H1 (cell line): ENCODE data around the gene VPS50. TPM values are rescaled to one million over a fixed set of nuclear protein-coding genes. Genes with fewer than 3 reads are reported as not detected.

Source experiments
- CTCF ChIA-PET: fragments of 300-600 bp; sonication (Branson Sonifier 250); formaldehyde crosslinking; loops from one replicate; lab custom pipeline; 2021; ENCODE audit not compliant: partially characterized antibody; lab: Charles Lee
- POLR2A ChIA-PET: fragments of 300-600 bp; sonication (Branson Sonifier 250); formaldehyde crosslinking; loops from one replicate; lab custom pipeline; 2021; ENCODE audit warnings: inconsistent platforms; ENCODE audit not compliant: partially characterized antibody; lab: Charles Lee
- DNase-seq, 2 experiments: peaks; one replicate each; pipeline versions ENCODE4 v3.0.0 to v3.0.0-alpha.2; 2010 to 2022; ENCODE audit warnings: low spot score in 2 of 2, low read depth in 1 of 2, mixed read lengths in 1 of 2
- FAIRE-seq: peaks from 2 replicates; lab custom pipeline; 2011; peaks lifted over from hg19 to GRCh38; lab: Jason Lieb, UNC
- H2AFZ ChIP-seq: 2 replicates; pipeline ENCODE4 v1.8.1; 2012; ENCODE audit warnings: low read length, inconsistent platforms
- H2AK5ac ChIP-seq: 2 replicates; pipeline ENCODE4 v1.6.1; 2013; ENCODE audit warnings: low read depth, low read length
- H2BK120ac ChIP-seq: replicated peaks from 2 replicates; pipeline ENCODE3; 2013; ENCODE audit warnings: low read depth, low read length, inconsistent platforms
- H2BK12ac ChIP-seq: 2 replicates; pipeline ENCODE4 v1.6.1; 2013; ENCODE audit warnings: low read depth, low read length
- H2BK15ac ChIP-seq: 2 replicates; pipeline ENCODE4 v1.6.1; 2013; ENCODE audit warnings: low read length
- H2BK20ac ChIP-seq: 2 replicates; pipeline ENCODE4 v1.6.1; 2013; ENCODE audit warnings: low read length
- H2BK5ac ChIP-seq: 2 replicates; pipeline ENCODE4 v1.6.1; 2013; ENCODE audit warnings: low read depth, low read length
- H3K14ac ChIP-seq: 2 replicates; pipeline ENCODE4 v1.6.1; 2013; ENCODE audit warnings: inconsistent platforms; ENCODE audit not compliant: insufficient read length
- H3K18ac ChIP-seq: 2 replicates; pipeline ENCODE4 v1.6.1; 2013; ENCODE audit warnings: low read length; ENCODE audit errors: extremely low read depth
- H3K23ac ChIP-seq: 2 replicates; pipeline ENCODE4 v1.6.1; 2013; ENCODE audit warnings: inconsistent platforms; ENCODE audit not compliant: insufficient read length
- H3K23me2 ChIP-seq: 2 replicates; pipeline ENCODE4 v1.6.1; 2013; ENCODE audit warnings: low read depth, low read length
- H3K27ac ChIP-seq: 2 replicates; pipeline ENCODE4 v1.6.1; 2011; ENCODE audit warnings: low read depth, low read length, inconsistent platforms
- H3K27me3 ChIP-seq, 4 experiments: replicated peaks in 1 of 4; 1 replicate in 1 of 4; 2 replicates in 3 of 4; pipeline versions ENCODE4 v1.6.1 to v1.8.1; 2011 to 2013; ENCODE audit warnings: low read length in 3 of 4, mild to moderate bottlenecking in 3 of 4, inconsistent platforms in 2 of 4, mixed read lengths in 2 of 4, moderate library complexity in 1 of 4; ENCODE audit not compliant: control insufficient read depth in 3 of 4, insufficient read depth in 3 of 4; ENCODE audit errors: extremely low read depth in 1 of 4
- H3K36me3 ChIP-seq, 4 experiments: 2 replicates each; pipeline versions ENCODE4 v1.6.1 to v1.8.1; 2011 to 2013; ENCODE audit warnings: mild to moderate bottlenecking in 4 of 4, low read length in 3 of 4, moderate library complexity in 2 of 4, control low read depth in 1 of 4, inconsistent platforms in 1 of 4; ENCODE audit not compliant: insufficient read depth in 4 of 4, control insufficient read depth in 2 of 4
- H3K4ac ChIP-seq: replicated peaks from 2 replicates; pipeline ENCODE3; 2013; ENCODE audit warnings: low read length, low read depth, mixed read lengths, inconsistent platforms; ENCODE audit not compliant: insufficient read length
- H3K4me1 ChIP-seq, 4 experiments: replicated peaks in 1 of 4; 1 replicate in 1 of 4; 2 replicates in 3 of 4; pipeline versions ENCODE4 v1.6.1 to v1.8.1; 2011 to 2013; ENCODE audit warnings: low read length in 3 of 4, inconsistent platforms in 2 of 4, mixed read lengths in 1 of 4; ENCODE audit not compliant: insufficient read depth in 4 of 4, control insufficient read depth in 3 of 4
- H3K4me2 ChIP-seq, 2 experiments: 2 replicates each; pipeline versions ENCODE4 v1.6.1 to v1.8.1; 2011 to 2013; ENCODE audit warnings: low read depth in 2 of 2, low read length in 2 of 2, control low read depth in 1 of 2, inconsistent platforms in 1 of 2, mild to moderate bottlenecking in 1 of 2; ENCODE audit not compliant: insufficient read depth in 1 of 2
- H3K4me3 ChIP-seq, 4 experiments: fragments of 200-600, 300-600 bp in 1 of 4; sonication (generic), shearing (Covaris generic), sonication (Bioruptor Twin) in 1 of 4; 2 replicates each; pipeline versions ENCODE4 v1.5.1 to v1.8.1; 2011 to 2016; ENCODE audit warnings: low read length in 4 of 4, low read depth in 3 of 4, control low read depth in 2 of 4, inconsistent platforms in 2 of 4, mild to moderate bottlenecking in 2 of 4, mixed read lengths in 1 of 4, moderate library complexity in 1 of 4; ENCODE audit not compliant: insufficient read depth in 2 of 4; ENCODE audit errors: extremely low read depth in 1 of 4
- H3K56ac ChIP-seq: replicated peaks from 2 replicates; pipeline ENCODE3; 2013; ENCODE audit warnings: low read depth, mild to moderate bottlenecking, mixed read lengths, low read length, inconsistent platforms; ENCODE audit not compliant: insufficient read length
- H3K79me1 ChIP-seq: 2 replicates; pipeline ENCODE4 v1.6.1; 2013; ENCODE audit warnings: low read depth, low read length, control low read depth
- H3K79me2 ChIP-seq, 2 experiments: 2 replicates each; pipeline versions ENCODE4 v1.6.1 to v1.8.1; 2012 to 2013; ENCODE audit warnings: low read length in 2 of 2, mild to moderate bottlenecking in 2 of 2, inconsistent platforms in 1 of 2; ENCODE audit not compliant: insufficient read depth in 2 of 2, control insufficient read depth in 1 of 2
- H3K9ac ChIP-seq, 4 experiments: replicated peaks in 1 of 4; 1 replicate in 1 of 4; 2 replicates in 3 of 4; pipeline versions ENCODE4 v1.6.1 to v1.8.1; 2011 to 2013; ENCODE audit warnings: low read depth in 3 of 4, low read length in 3 of 4, control low read depth in 2 of 4, mild to moderate bottlenecking in 2 of 4, moderate library complexity in 2 of 4, inconsistent platforms in 1 of 4; ENCODE audit errors: extremely low read depth in 1 of 4
- H3K9me3 ChIP-seq, 2 experiments: 2 replicates each; pipeline versions ENCODE4 v1.6.1 to v1.8.1; 2012 to 2013; ENCODE audit warnings: mild to moderate bottlenecking in 2 of 2, moderate library complexity in 2 of 2, control low read depth in 1 of 2, inconsistent platforms in 1 of 2, low read depth in 1 of 2, low read length in 1 of 2, mixed read lengths in 1 of 2; ENCODE audit not compliant: insufficient read depth in 2 of 2
- H4K20me1 ChIP-seq, 2 experiments: replicated peaks in 1 of 2; 2 replicates each; pipeline versions ENCODE3 to v1.8.1; 2011 to 2013; ENCODE audit warnings: inconsistent platforms in 2 of 2, low read length in 2 of 2, mild to moderate bottlenecking in 1 of 2; ENCODE audit not compliant: insufficient read depth in 2 of 2, control insufficient read depth in 1 of 2
- H4K5ac ChIP-seq: 2 replicates; pipeline ENCODE4 v1.6.1; 2013; ENCODE audit warnings: low read length, low read depth, mixed read lengths, inconsistent platforms; ENCODE audit not compliant: insufficient read length
- H4K8ac ChIP-seq: 2 replicates; pipeline ENCODE4 v1.8.0; 2013; ENCODE audit warnings: mild to moderate bottlenecking, moderate library complexity, low read length, inconsistent platforms; ENCODE audit not compliant: insufficient read depth; ENCODE audit errors: extremely low read depth
- H4K91ac ChIP-seq: replicated peaks from 2 replicates; pipeline ENCODE3; 2013; ENCODE audit warnings: low read length, mixed read lengths, inconsistent platforms; ENCODE audit not compliant: insufficient read length
- JUND ChIP-seq: IDR thresholded peaks from 2 replicates; pipeline ENCODE4 v1.6.1; 2011; ENCODE audit warnings: mild to moderate bottlenecking, improper control_type of control experiment, low read length
- KDM1A ChIP-seq: fragments of 200-600, 300-600 bp; sonication (generic); IDR thresholded peaks from 2 replicates; pipeline ENCODE4 v1.7.1; 2016; ENCODE audit warnings: mild to moderate bottlenecking, low read length, borderline replicate concordance
- POLR2A ChIP-seq, 2 experiments: IDR thresholded peaks; 1 replicate in 1 of 2; 2 replicates in 1 of 2; pipeline ENCODE4 v1.6.1; 2011; ENCODE audit warnings: low read depth in 2 of 2, low read length in 2 of 2, mild to moderate bottlenecking in 2 of 2; ENCODE audit errors: control extremely low read depth in 1 of 2
- SRF ChIP-seq: IDR thresholded peaks from 2 replicates; pipeline ENCODE4 v1.6.1; 2011; ENCODE audit warnings: mild to moderate bottlenecking, low read depth, low read length, moderate library complexity
- WGBS, 2 experiments: shearing (Covaris generic) in 1 of 2; methylation state at CpG; one replicate each; pipeline versions ENCODE4 v1.1.6 to v1.1.7; 2013 to 2015; ENCODE audit warnings: low lambda C conversion rate in 2 of 2, mixed read lengths in 2 of 2, inconsistent platforms in 1 of 2, low coverage in 1 of 2, missing lambda C conversion rate in 1 of 2; ENCODE audit not compliant: insufficient replicate concordance in 2 of 2, insufficient coverage in 1 of 2, insufficient read length in 1 of 2; ENCODE audit errors: extremely low coverage in 1 of 2, missing lambda C conversion rate in 1 of 2; 5-methylcytosine and 5-hydroxymethylcytosine counted together
- polyA plus RNA-seq, 7 experiments: library from polyadenylated mRNA; depleted of rRNA in 3 of 7; stranded (reverse) in 5 of 7; unstranded in 2 of 7; fragments of >200 nt in 5 of 7; fragments of 200-250 nt in 2 of 7; gene quantifications; 1 replicate in 5 of 7; 2 replicates in 1 of 7; 4 replicates in 1 of 7; pipeline versions ENCODE4 v1.2.1 to v1.2.3, GENCODE V29; 2011 to 2013; ENCODE audit warnings: missing spikeins in 2 of 7, mixed read lengths in 2 of 7
- total RNA-seq: library from RNA; stranded (reverse); fragmentation: NEBNext Ultra II Directional; extraction: Animal tissue kit (Norgen Biotek cat#: 25700); gene quantifications from 2 replicates; pipeline ENCODE4 v1.2.1, GENCODE V29; 2021
- TF ChIP-seq, protein P1 (sequence below): IDR thresholded peaks from 2 replicates; pipeline ENCODE4 v1.6.1; 2012; ENCODE audit warnings: inconsistent platforms
- TF ChIP-seq, protein P2 (sequence below): IDR thresholded peaks from 2 replicates; pipeline ENCODE4 v1.6.1; 2012; ENCODE audit warnings: low read length, inconsistent platforms

Gene VPS50
- total and polyA plus RNA-seq, 2 of the 8 experiments (the other 6 are each of a cell fraction or from before 2014, with no cell fraction given): 3.7 to 9.3 TPM

DNA sequence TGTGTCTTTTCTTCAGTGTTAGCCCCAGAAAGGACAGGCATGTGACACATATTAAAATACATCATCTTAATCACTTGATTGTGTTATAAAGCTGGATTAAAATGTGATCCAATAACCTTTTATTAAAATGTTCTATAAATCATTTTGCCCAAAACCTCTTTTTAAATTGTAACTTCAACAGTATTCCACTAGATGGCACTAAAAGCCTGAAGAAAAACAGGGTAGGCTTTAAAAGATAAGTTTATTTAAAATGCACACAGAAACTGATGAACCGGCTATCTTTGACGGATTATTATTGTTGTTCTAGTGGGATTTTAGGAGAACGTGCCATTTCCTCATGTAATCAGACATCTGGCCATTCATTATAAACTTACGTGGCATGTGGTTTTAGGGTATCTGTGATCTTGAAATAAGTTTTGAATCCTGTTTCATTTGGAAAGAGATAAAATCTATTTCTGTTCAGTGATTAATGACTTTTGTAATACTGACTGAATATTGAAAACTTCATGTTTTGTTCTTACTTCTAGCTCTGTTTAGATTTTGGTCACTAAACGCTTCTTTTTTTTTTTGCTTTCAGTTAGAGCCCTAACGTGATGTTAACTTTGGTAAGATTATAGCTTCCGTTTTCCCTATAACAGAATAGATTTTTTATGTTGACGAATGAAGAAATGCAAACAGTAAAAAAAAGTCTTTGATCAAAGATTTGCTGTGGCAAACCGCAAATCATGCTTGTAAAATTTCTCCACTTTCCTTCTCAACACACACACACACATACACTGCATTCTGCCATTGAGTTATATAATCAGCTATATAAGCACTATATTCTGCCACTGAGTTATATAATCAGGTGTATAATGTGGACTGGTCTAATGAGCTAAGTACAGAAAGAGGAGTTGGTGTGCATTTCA, 13.6 kb downstream of the VPS50 start:
- no peak overlapping the region for H3K14ac ChIP-seq
- H2BK20ac ChIP-seq: no peak overlapping the region
- H2BK15ac ChIP-seq: no peak overlapping the region
- no peaks in the 10 kb centered on the region for H3K79me1 ChIP-seq
- no peak overlapping the region for H3K23ac ChIP-seq
- no peak overlapping the region for H3K4ac ChIP-seq
- no peaks in the 10 kb centered on the region for H3K79me2 ChIP-seq
- no peak overlapping the region for H3K4me3 ChIP-seq
- no peak overlapping the region for H2AK5ac ChIP-seq
- DNase-seq: no peak
- H4K20me1 ChIP-seq: no peaks in the 10 kb centered on the region
- H3K9ac ChIP-seq: no peak overlapping the region
- no peak overlapping the region for H2AFZ ChIP-seq
- 67% methylated on average over 9 of the region's 9 CpGs; no CpG with 5 or more reads in 1 of the 2 experiments for WGBS, 2 experiments
- H3K56ac ChIP-seq: no peak overlapping the region
- H3K4me1 ChIP-seq: no peaks in the 10 kb centered on the region
- no peaks in the 10 kb centered on the region for H3K27me3 ChIP-seq
- H2BK12ac ChIP-seq: no peak overlapping the region
- H3K36me3 ChIP-seq: no peaks in the 10 kb centered on the region
- ChIA-PET POLR2A (interaction anchor here (1.5 kb wide), 1 partner anchor 14 kb away, joined by 3 read pairs; the partner anchor contains the start of gene VPS50), CTCF (interaction anchor here (0.6 to 4.2 kb wide), 32 partner anchors 9 to 841 kb away, joined by 3 to 63 read pairs (median 4); partner anchors contain the start of genes HEPACAM2 and TFPI2)
- no peak overlapping the region for H4K5ac ChIP-seq
- no peak overlapping the region for H4K91ac ChIP-seq
- H3K18ac ChIP-seq: no peak overlapping the region
- no peaks in the 10 kb centered on the region for H3K9me3 ChIP-seq
- H2BK5ac ChIP-seq: no peak overlapping the region
- H3K27ac ChIP-seq: no peak overlapping the region
- no peaks in the 10 kb centered on the region for H3K23me2 ChIP-seq
- no peak overlapping the region for H2BK120ac ChIP-seq
- H4K8ac ChIP-seq: no peak overlapping the region
- no peak overlapping the region for H3K4me2 ChIP-seq
- peak; percentile 7 for FAIRE-seq
- TF ChIP-seq, protein P1, sequence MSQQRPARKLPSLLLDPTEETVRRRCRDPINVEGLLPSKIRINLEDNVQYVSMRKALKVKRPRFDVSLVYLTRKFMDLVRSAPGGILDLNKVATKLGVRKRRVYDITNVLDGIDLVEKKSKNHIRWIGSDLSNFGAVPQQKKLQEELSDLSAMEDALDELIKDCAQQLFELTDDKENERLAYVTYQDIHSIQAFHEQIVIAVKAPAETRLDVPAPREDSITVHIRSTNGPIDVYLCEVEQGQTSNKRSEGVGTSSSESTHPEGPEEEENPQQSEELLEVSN: no peak
- no peak for TF ChIP-seq KDM1A
- TF ChIP-seq, protein P2, sequence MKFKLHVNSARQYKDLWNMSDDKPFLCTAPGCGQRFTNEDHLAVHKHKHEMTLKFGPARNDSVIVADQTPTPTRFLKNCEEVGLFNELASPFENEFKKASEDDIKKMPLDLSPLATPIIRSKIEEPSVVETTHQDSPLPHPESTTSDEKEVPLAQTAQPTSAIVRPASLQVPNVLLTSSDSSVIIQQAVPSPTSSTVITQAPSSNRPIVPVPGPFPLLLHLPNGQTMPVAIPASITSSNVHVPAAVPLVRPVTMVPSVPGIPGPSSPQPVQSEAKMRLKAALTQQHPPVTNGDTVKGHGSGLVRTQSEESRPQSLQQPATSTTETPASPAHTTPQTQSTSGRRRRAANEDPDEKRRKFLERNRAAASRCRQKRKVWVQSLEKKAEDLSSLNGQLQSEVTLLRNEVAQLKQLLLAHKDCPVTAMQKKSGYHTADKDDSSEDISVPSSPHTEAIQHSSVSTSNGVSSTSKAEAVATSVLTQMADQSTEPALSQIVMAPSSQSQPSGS: no peak
- no peak for TF ChIP-seq SRF
- no peak for TF ChIP-seq JUND
- no peak for TF ChIP-seq POLR2A (IDR thresholded peaks at IDR 0.05; ENCODE audit: control extremely low read depth in 1 of 2, low read depth in 2 of 2, low read length in 2 of 2)
